B cell (primary cell): ENCODE measurements around the gene CHN1. TPM values are rescaled to one million over a fixed set of nuclear protein-coding genes. Genes with fewer than 3 reads are reported as not detected.

Experiments used
- ATAC-seq: fragments of 200-7000 bp; cut with Tn5 transposase; one replicate; pipeline ENCODE4 v1.10.0; 2021; ENCODE audit warnings: low read depth, mild to moderate bottlenecking, moderate number of reproducible peaks, moderate library complexity
- CTCF ChIA-PET: fragments of 350-600 bp; sonication (Branson Sonifier 250); formaldehyde crosslinking; loops from one replicate; lab custom pipeline; 2021; ENCODE audit warnings: antibody characterized with exemption, inconsistent platforms; lab: Charles Lee
- POLR2A ChIA-PET: fragments of 350-600 bp; sonication (Branson Sonifier 250); formaldehyde crosslinking; loops from one replicate; lab custom pipeline; 2021; ENCODE audit warnings: antibody characterized with exemption; lab: Charles Lee
- DNase-seq: peaks from one replicate; pipeline ENCODE4 v3.0.0; 2013
- H2AFZ ChIP-seq: 2 replicates; pipeline ENCODE4 v1.6.1; 2012; ENCODE audit warnings: mild to moderate bottlenecking, low read depth, low read length; ENCODE audit not compliant: insufficient read depth, poor library complexity, severe bottlenecking
- H3K27ac ChIP-seq, 2 donors: 1 replicate in 1 of 2; 2 replicates in 1 of 2; pipeline ENCODE4 v1.5.1; 2012 to 2013; ENCODE audit warnings: low read length in 2 of 2, mild to moderate bottlenecking in 2 of 2, moderate library complexity in 1 of 2
- H3K27me3 ChIP-seq, 4 experiments: fragments of 200-600 bp in 1 of 4; sonication (generic) in 1 of 4; replicated peaks in 1 of 4; 1 replicate in 2 of 4; 2 replicates in 2 of 4; pipeline versions ENCODE4 v1.6.1 to v1.7.0; 2013 to 2016; ENCODE audit warnings: low read length in 3 of 4, mild to moderate bottlenecking in 2 of 4, mixed read lengths in 1 of 4, moderate library complexity in 1 of 4; ENCODE audit not compliant: insufficient read depth in 4 of 4, control insufficient read depth in 3 of 4; ENCODE audit errors: control extremely low read depth in 1 of 4
- H3K36me3 ChIP-seq, 2 experiments: replicated peaks in 1 of 2; 1 replicate in 1 of 2; 2 replicates in 1 of 2; pipeline versions ENCODE4 v1.6.1 to v1.7.1; 2013; ENCODE audit warnings: low read length in 1 of 2; ENCODE audit not compliant: insufficient read depth in 2 of 2, control insufficient read depth in 1 of 2; ENCODE audit errors: control extremely low read depth in 1 of 2, extremely low read depth in 1 of 2
- H3K4me1 ChIP-seq, 2 donors: fragments of 200-600 bp in 1 of 2; sonication (generic) in 1 of 2; 1 replicate in 1 of 2; 2 replicates in 1 of 2; pipeline versions ENCODE4 v1.5.1 to v1.6.1; 2013 to 2017; ENCODE audit warnings: low read length in 2 of 2; ENCODE audit not compliant: control insufficient read depth in 2 of 2, insufficient read depth in 2 of 2
- H3K4me2 ChIP-seq: replicated peaks from 2 replicates; pipeline ENCODE3; 2012; ENCODE audit warnings: mild to moderate bottlenecking, low read depth, low read length; ENCODE audit not compliant: poor library complexity, severe bottlenecking
- H3K4me3 ChIP-seq, 5 experiments: fragments of 200-600 bp in 1 of 5; sonication (generic) in 1 of 5; 1 replicate in 3 of 5; 2 replicates in 2 of 5; pipeline versions ENCODE4 v1.5.1 to v1.7.0; 2011 to 2016; ENCODE audit warnings: low read length in 4 of 5, mild to moderate bottlenecking in 4 of 5, low read depth in 2 of 5, control low read depth in 1 of 5, moderate library complexity in 1 of 5; ENCODE audit not compliant: insufficient read depth in 1 of 5; ENCODE audit errors: control extremely low read depth in 1 of 5, extremely low read depth in 1 of 5
- H3K79me2 ChIP-seq: fragments of 200-600 bp; sonication (generic); one replicate; pipeline ENCODE4 v1.6.0; 2016; ENCODE audit warnings: low read length; ENCODE audit not compliant: control insufficient read depth, insufficient read depth
- H3K9ac ChIP-seq: fragments of 200-600 bp; sonication (generic); 2 replicates; pipeline ENCODE4 v1.6.1; 2017; ENCODE audit warnings: mild to moderate bottlenecking, low read length, moderate library complexity
- H3K9me3 ChIP-seq, 3 donors: one replicate each; pipeline versions ENCODE4 v1.6.1 to v1.7.1; 2013; ENCODE audit warnings: low read length in 2 of 3; ENCODE audit not compliant: control insufficient read depth in 2 of 3, insufficient read depth in 1 of 3; ENCODE audit errors: control extremely low read depth in 1 of 3
- H4K20me1 ChIP-seq: 2 replicates; pipeline ENCODE4 v1.6.0; 2012; ENCODE audit warnings: mild to moderate bottlenecking, low read length; ENCODE audit not compliant: insufficient read depth, control insufficient read depth, poor library complexity, severe bottlenecking
- H3K27ac Mint-ChIP-seq: one replicate; pipeline ENCODE4 v1.8.0; 2021; ENCODE audit warnings: mixed read lengths
- H3K27me3 Mint-ChIP-seq: one replicate; pipeline ENCODE4 v1.8.0; 2021; ENCODE audit warnings: mixed read lengths
- H3K4me1 Mint-ChIP-seq: one replicate; pipeline ENCODE4 v1.8.0; 2021; ENCODE audit warnings: mixed read lengths
- H3K4me3 Mint-ChIP-seq: one replicate; pipeline ENCODE4 v1.8.0; 2021; ENCODE audit warnings: mixed read lengths
- H3K9me3 Mint-ChIP-seq: one replicate; pipeline ENCODE4 v1.8.0; 2022; ENCODE audit warnings: mixed read lengths; ENCODE audit not compliant: insufficient read depth
- EZH2 ChIP-seq: IDR thresholded peaks from 2 replicates; pipeline ENCODE4 v1.6.1; 2012; ENCODE audit warnings: borderline replicate concordance, low read depth, mild to moderate bottlenecking, moderate library complexity, low read length; ENCODE audit not compliant: insufficient read depth, poor library complexity, severe bottlenecking
- WGBS: methylation state at CpG from one replicate; pipeline ENCODE4 v1.1.5; 2013; ENCODE audit warnings: missing lambda C conversion rate; ENCODE audit not compliant: insufficient coverage; 5-methylcytosine and 5-hydroxymethylcytosine counted together
- intact Hi-C: fragments of 100-400 bp; cut with micrococcal nuclease; formaldehyde crosslinking; loops from one replicate; pipeline ENCODE4 v1.10.0; 2022
- polyA plus RNA-seq: library from polyadenylated mRNA; depleted of rRNA; stranded (reverse); fragments of >200 nt; gene quantifications from 2 replicates; pipeline ENCODE4 v1.2.3, GENCODE V29; 2012
- total RNA-seq, 2 donors: library from RNA; stranded (reverse); fragments of 120-200 nt in 1 of 2; gene quantifications; 1 replicate in 1 of 2; 2 replicates in 1 of 2; pipeline versions ENCODE4 v1.2.3 to v1.2.4, GENCODE V29; 2013 to 2022
- TF ChIP-seq, protein P1 (sequence below): fragments of 200-600 bp; IDR thresholded peaks from one replicate; pipeline ENCODE4 v1.8.0; 2022; ENCODE audit warnings: antibody characterized with exemption, mild to moderate bottlenecking

CHN1 gene
- total and polyA plus RNA-seq, 2 donors (not counting 1 experiment from before 2014, with no cell fraction given), result 0.79 to 1.4 TPM

DNA sequence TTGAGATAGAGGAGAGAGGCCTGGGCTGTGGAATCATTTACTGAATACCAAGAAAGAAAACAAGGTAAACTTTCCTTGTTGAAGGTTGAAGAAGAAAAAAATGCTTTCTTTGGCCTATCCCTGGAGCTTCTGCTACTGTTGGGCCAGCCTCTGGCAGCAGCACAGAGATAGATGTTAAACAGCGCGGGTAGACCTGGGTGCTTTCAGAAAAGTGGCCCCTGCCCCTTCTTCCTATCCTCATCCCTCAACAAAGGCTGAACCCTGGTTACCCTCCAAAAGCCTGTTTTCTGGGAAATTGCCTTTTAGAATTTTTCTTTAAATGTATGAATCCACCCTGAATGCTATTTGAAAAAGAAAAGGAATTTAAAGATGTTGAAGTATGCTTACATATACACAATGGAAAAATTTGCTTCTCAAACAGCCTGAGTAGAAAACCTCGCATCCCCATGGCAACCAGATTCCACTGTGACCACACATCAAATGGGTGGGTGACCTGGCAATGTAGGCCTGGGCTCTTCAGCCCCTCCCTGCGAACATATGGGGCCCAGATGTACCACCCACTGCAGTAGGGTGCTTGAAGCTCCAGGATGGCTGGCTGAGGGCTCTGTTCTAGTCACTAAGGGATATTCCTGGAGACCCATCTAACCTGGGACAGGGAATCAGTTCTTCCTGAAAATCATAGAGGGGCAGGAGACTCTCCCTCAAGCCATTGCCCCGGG, 217.5 kb downstream of the CHN1 start:
- H3K4me3 ChIP-seq, result no peak overlapping the region
- no peaks in the 10 kb centered on the region for H3K36me3 ChIP-seq
- H3K27me3 Mint-ChIP-seq, result peaks cover 13% of the 10 kb centered on the region
- WGBS, result 100% methylated on average over 1 of the region's 5 CpGs
- peaks cover 0 to 2% (median 0%) of the 10 kb centered on the region in 3 donors for H3K9me3 ChIP-seq
- TF ChIP-seq, protein P1, sequence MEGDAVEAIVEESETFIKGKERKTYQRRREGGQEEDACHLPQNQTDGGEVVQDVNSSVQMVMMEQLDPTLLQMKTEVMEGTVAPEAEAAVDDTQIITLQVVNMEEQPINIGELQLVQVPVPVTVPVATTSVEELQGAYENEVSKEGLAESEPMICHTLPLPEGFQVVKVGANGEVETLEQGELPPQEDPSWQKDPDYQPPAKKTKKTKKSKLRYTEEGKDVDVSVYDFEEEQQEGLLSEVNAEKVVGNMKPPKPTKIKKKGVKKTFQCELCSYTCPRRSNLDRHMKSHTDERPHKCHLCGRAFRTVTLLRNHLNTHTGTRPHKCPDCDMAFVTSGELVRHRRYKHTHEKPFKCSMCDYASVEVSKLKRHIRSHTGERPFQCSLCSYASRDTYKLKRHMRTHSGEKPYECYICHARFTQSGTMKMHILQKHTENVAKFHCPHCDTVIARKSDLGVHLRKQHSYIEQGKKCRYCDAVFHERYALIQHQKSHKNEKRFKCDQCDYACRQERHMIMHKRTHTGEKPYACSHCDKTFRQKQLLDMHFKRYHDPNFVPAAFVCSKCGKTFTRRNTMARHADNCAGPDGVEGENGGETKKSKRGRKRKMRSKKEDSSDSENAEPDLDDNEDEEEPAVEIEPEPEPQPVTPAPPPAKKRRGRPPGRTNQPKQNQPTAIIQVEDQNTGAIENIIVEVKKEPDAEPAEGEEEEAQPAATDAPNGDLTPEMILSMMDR, result no peak
- TF ChIP-seq EZH2, result no peak
- no peak overlapping the region for H3K4me2 ChIP-seq
- H3K4me1 Mint-ChIP-seq, result no peaks in the 10 kb centered on the region
- no peaks in the 10 kb centered on the region for H3K9me3 Mint-ChIP-seq
- no peak overlapping the region for H3K4me3 Mint-ChIP-seq
- H4K20me1 ChIP-seq, result no peaks in the 10 kb centered on the region
- H3K27ac ChIP-seq, result no peak overlapping the region
- peaks cover 0 to 5% (median 0%) of the 10 kb centered on the region in 4 experiments for H3K27me3 ChIP-seq
- H3K79me2 ChIP-seq, result no peaks in the 10 kb centered on the region
- CTCF ChIA-PET, result interaction anchor here (1.0 kb wide), 1 partner anchor 38 kb away, joined by 3 read pairs; no protein-coding TSS in a partner anchor
- H3K4me1 ChIP-seq, result no peaks in the 10 kb centered on the region
- intact Hi-C loops, result no loop called here
- ATAC-seq (no peak), DNase-seq (no peak)
- POLR2A ChIA-PET, result no interaction called here
- no peak overlapping the region for H3K27ac Mint-ChIP-seq
- H2AFZ ChIP-seq, result no peak overlapping the region
- no peak overlapping the region for H3K9ac ChIP-seq

DNA sequence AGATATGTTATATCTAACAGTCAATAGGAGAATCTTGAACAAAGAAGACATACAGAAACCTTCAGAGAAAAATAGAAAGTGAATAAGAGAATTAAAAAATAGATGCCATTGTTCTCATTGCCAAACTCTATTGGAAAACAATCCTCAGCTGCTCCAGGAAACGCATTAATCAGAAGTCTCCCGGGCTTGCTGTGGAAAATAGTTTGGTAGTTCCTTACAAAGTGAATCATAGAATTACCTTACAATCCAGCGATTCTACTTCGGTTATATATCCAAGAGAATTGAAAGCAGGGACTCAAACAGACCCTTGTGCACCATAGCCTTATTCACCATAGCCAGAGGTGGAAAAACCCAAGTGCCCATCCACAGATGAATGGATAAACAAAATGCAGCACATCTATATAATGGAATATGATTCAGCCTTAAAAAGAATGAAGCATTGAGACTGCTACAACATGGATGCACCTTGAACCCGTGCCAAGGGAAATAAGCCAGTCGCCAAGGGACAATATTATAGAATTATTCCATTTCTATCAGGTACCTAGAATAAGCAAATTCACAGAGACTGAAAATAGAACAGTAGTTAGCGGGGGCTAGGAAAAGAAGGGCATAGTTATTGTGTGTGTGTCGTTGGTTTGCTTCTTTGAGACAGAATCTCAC, 219.0 kb downstream of the CHN1 start:
- H3K9ac ChIP-seq, result no peak overlapping the region
- H3K27ac Mint-ChIP-seq, result no peak overlapping the region
- no peak for ATAC-seq
- H3K4me2 ChIP-seq, result no peak overlapping the region
- H3K9me3 ChIP-seq, result peaks cover 0 to 2% (median 0%) of the 10 kb centered on the region in 3 donors
- CTCF ChIA-PET, result interaction anchor here (1.0 kb wide), 1 partner anchor 37 kb away, joined by 3 read pairs; no protein-coding TSS in a partner anchor
- no peak for TF ChIP-seq EZH2
- TF ChIP-seq, protein P1, result no peak
- H3K9me3 Mint-ChIP-seq, result no peaks in the 10 kb centered on the region
- H3K4me1 Mint-ChIP-seq, result no peaks in the 10 kb centered on the region
- intact Hi-C loops, result no loop called here
- H3K27ac ChIP-seq, result no peak overlapping the region
- H3K36me3 ChIP-seq, result no peaks in the 10 kb centered on the region
- no peaks in the 10 kb centered on the region for H4K20me1 ChIP-seq
- H3K27me3 ChIP-seq, result no peaks in the 10 kb centered on the region
- H3K4me3 Mint-ChIP-seq, result no peak overlapping the region
- POLR2A ChIA-PET, result no interaction called here
- no peak for DNase-seq
- H3K27me3 Mint-ChIP-seq, result peaks cover 13% of the 10 kb centered on the region
- H2AFZ ChIP-seq, result no peak overlapping the region
- no peaks in the 10 kb centered on the region for H3K4me1 ChIP-seq
- H3K79me2 ChIP-seq, result no peaks in the 10 kb centered on the region
- 80% methylated on average over 1 of the region's 8 CpGs for WGBS
- no peak overlapping the region for H3K4me3 ChIP-seq
